Ishikawa (cell line): ENCODE measurements around the gene APOD.

Source experiments
- CEBPB ChIP-seq: IDR thresholded peaks from 2 replicates; pipeline ENCODE4 v1.6.1; 2012
- CREB1 ChIP-seq: IDR thresholded peaks from 2 replicates; pipeline ENCODE4 v1.6.1; 2012; ENCODE audit warnings: low read depth
- EGR1 ChIP-seq: IDR thresholded peaks from 2 replicates; pipeline ENCODE4 v1.6.1; 2012
- EP300 ChIP-seq: IDR thresholded peaks from 2 replicates; pipeline ENCODE4 v1.6.1; 2012; ENCODE audit warnings: borderline replicate concordance
- FOXM1 ChIP-seq: IDR thresholded peaks from 2 replicates; pipeline ENCODE4 v1.6.1; 2012; ENCODE audit warnings: low read depth, borderline replicate concordance
- MAX ChIP-seq: IDR thresholded peaks from 2 replicates; pipeline ENCODE4 v1.6.1; 2012
- NFIC ChIP-seq: IDR thresholded peaks from 2 replicates; pipeline ENCODE4 v1.6.1; 2012
- RAD21 ChIP-seq: IDR thresholded peaks from 2 replicates; pipeline ENCODE4 v1.6.1; 2012; ENCODE audit warnings: low read depth
- REST ChIP-seq: IDR thresholded peaks from 2 replicates; pipeline ENCODE4 v1.6.1; 2012; ENCODE audit warnings: low read depth, mild to moderate bottlenecking
- TAF1 ChIP-seq: IDR thresholded peaks from 2 replicates; pipeline ENCODE4 v1.6.1; 2012; ENCODE audit warnings: low read depth, mild to moderate bottlenecking
- TCF12 ChIP-seq: IDR thresholded peaks from 2 replicates; pipeline ENCODE4 v1.6.1; 2012; ENCODE audit warnings: low read depth
- TEAD4 ChIP-seq: IDR thresholded peaks from 2 replicates; pipeline ENCODE4 v1.6.1; 2012
- USF1 ChIP-seq: IDR thresholded peaks from 2 replicates; pipeline ENCODE4 v1.6.1; 2012
- YY1 ChIP-seq: IDR thresholded peaks from 2 replicates; pipeline ENCODE4 v1.6.1; 2012; ENCODE audit warnings: low read depth
- ZBTB7A ChIP-seq: IDR thresholded peaks from 2 replicates; pipeline ENCODE4 v1.6.1; 2012; ENCODE audit warnings: low read depth

APOD gene

GRCh38 chr3:195543500-195544229 is 40.1 kb downstream of the APOD start:
- TF ChIP-seq RAD21 (no peak), EP300 (0 out of 2 replicates have a peak, but pooled peaks have one; percentile 16), TEAD4 (no peak), FOXM1 (no peak), TAF1 (no peak)

- TF ChIP-seq TAF1, result peak; percentile 96
- TF ChIP-seq NFIC, result peak; percentile 53; the same call in 1 of the 2 replicates
- TF ChIP-seq TEAD4, result peak; percentile 37; the same call in 1 of the 2 replicates
- peak; percentile 66; the same call in 1 of the 2 replicates for TF ChIP-seq YY1
- TF ChIP-seq EP300, result no peak
- TF ChIP-seq CEBPB, result no peak
- TF ChIP-seq FOXM1, result no peak
- TF ChIP-seq MAX, result peak; percentile 84
- peak; percentile 26; the same call in 1 of the 2 replicates for TF ChIP-seq EGR1
- TF ChIP-seq TCF12, result peak; percentile 54; the same call in 1 of the 2 replicates
- no peak for TF ChIP-seq USF1
- 0 out of 2 replicates have a peak, but pooled peaks have one; percentile 3 for TF ChIP-seq REST
- peak; percentile 74; the same call in 1 of the 2 replicates for TF ChIP-seq ZBTB7A
These were observed 40.8 kb downstream of the APOD start, which contains the start of gene PPP1R2 for GRCh38 chr3:195542698-195543499. Gene PPP1R2, minus strand, starts transcription at chr3:195543325. Its CDS starts 300 bp downstream, at chr3:195543025.

- no peak for TF ChIP-seq REST
- no peak for TF ChIP-seq CREB1
- TF ChIP-seq TEAD4, result no peak
- TF ChIP-seq TAF1, result no peak
- no peak for TF ChIP-seq CEBPB
- no peak for TF ChIP-seq EP300
- TF ChIP-seq FOXM1, result no peak
- TF ChIP-seq EGR1, result no peak
- no peak for TF ChIP-seq TCF12
- TF ChIP-seq NFIC, result no peak
- no peak for TF ChIP-seq YY1
- no peak for TF ChIP-seq ZBTB7A
- TF ChIP-seq USF1, result no peak
These were observed 41.4 kb downstream of the APOD start for GRCh38 chr3:195542316-195542697.

- no peak for TF ChIP-seq USF1
- TF ChIP-seq MAX, result no peak
- no peak for TF ChIP-seq ZBTB7A
- TF ChIP-seq EGR1, result no peak
- TF ChIP-seq REST, result no peak
- TF ChIP-seq RAD21, result no peak
- no peak for TF ChIP-seq FOXM1
- TF ChIP-seq EP300, result no peak
- no peak for TF ChIP-seq YY1
- no peak for TF ChIP-seq TEAD4
- TF ChIP-seq CREB1, result no peak
- no peak for TF ChIP-seq TCF12
- TF ChIP-seq TAF1, result no peak
- no peak for TF ChIP-seq CEBPB
These were observed 43.2 kb downstream of the APOD start for GRCh38 chr3:195540511-195540910.
